Uterus (tissue), 2 donors: ENCODE data around the gene GPATCH4.

Experiments used
- POLR2A ChIP-seq, 2 donors: fragments of 450-650 bp; IDR thresholded peaks; one replicate each; pipeline ENCODE4 v1.6.1; 2016; ENCODE audit warnings: antibody characterized with exemption in 2 of 2, mild to moderate bottlenecking in 1 of 2, moderate library complexity in 1 of 2
- TF ChIP-seq, protein P1 (sequence below), 4 experiments: fragments of 200-600 bp in 2 of 4; fragments of 450-650 bp in 2 of 4; sonication (generic) in 2 of 4; IDR thresholded peaks; one replicate each; pipeline ENCODE4 v1.5.1; 2016 to 2019; ENCODE audit warnings: antibody characterized with exemption in 4 of 4, mild to moderate bottlenecking in 2 of 4, moderate library complexity in 1 of 4

DNA sequence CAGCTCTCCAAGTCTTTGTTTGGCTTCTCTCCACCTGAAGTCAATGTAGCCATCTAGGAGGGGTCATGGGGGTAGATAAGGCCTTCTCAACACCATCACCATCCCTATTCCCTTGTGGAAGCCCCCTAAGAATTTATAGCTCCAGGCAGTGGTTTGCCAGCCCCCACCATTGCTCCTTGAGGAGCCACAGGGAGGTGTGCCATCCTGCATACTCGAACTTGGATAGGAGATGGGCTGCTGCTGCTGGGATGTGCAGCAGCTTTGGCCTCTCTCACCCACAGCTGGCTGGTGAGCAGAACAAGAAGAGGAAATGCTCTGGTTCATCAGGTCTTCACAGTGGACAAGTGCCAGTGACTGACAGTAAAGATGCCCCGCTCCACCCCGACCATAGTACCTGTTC, 4.9 kb downstream of the GPATCH4 start:
- TF ChIP-seq, protein P1, sequence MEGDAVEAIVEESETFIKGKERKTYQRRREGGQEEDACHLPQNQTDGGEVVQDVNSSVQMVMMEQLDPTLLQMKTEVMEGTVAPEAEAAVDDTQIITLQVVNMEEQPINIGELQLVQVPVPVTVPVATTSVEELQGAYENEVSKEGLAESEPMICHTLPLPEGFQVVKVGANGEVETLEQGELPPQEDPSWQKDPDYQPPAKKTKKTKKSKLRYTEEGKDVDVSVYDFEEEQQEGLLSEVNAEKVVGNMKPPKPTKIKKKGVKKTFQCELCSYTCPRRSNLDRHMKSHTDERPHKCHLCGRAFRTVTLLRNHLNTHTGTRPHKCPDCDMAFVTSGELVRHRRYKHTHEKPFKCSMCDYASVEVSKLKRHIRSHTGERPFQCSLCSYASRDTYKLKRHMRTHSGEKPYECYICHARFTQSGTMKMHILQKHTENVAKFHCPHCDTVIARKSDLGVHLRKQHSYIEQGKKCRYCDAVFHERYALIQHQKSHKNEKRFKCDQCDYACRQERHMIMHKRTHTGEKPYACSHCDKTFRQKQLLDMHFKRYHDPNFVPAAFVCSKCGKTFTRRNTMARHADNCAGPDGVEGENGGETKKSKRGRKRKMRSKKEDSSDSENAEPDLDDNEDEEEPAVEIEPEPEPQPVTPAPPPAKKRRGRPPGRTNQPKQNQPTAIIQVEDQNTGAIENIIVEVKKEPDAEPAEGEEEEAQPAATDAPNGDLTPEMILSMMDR (IDR thresholded peaks at IDR 0.05): no peak
- TF ChIP-seq POLR2A (IDR thresholded peaks at IDR 0.05): no peak
